Ecto neural progenitor cell (in vitro differentiated cells): ENCODE results near the gene ABCC2.
"Not testable (repeated sequence)": the region's sequence is repeated elsewhere in the genome, so short reads cannot be mapped to it uniquely, and the experiment has no call there.

Experiments
- DNase-seq: peaks from one replicate; pipeline ENCODE4 v3.0.0-alpha.2; 2018; ENCODE audit warnings: low spot score

Gene ABCC2

DNA sequence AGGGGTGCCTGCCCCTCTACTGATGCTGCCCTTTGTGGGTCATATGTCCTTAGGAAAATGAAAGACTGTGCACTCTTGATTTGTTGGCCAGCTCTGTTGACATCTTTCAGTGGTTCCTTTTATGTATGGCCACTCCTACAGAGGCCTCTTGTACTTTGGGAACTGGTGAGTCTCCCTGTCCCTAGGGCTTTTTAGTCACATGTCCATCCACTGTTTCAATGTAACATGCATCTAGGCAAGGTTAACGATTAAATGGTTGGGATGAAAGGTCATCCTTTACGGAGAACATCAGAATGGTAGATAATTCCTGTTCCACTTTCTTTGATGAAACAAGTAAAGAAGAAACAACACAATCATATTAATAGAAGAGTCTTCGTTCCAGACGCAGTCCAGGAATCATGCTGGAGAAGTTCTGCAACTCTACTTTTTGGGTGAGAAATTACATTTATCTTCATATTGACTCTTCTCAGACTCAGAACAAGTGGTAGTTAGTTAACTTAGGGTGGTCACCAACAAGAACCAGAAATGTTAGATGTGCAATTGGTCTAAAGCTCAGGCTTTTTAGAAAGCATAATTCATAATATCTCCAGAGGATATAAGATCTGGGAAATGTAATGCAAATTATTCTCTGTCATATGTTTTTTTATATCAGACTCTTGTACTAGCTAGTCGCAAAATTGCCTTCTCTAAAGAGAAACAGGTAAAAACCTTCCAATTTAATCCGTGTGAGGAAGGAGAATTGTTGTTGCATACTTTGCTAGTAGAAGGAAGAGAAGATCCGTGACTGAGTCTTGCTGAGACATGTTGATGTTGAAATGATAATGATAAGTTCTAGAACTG, at the start of gene ABCC2:
TSS of gene ABCC2 (plus strand) at position 194 of the 840 bp plus-strand sequence. CDS start at position 399, 205 bp downstream.
- DNase-seq, result no peak

GRCh38 chr10:99733366-99733765, 49.1 kb upstream of the ABCC2 start:
- no peak for DNase-seq

GRCh38 chr10:99734111-99734510, 48.3 kb upstream of the ABCC2 start:
- not testable (repeated sequence) for DNase-seq

- DNase-seq, result no peak
These were observed 42.2 kb upstream of the ABCC2 start for GRCh38 chr10:99740260-99740659.

- no peak for DNase-seq
These were observed 41.4 kb upstream of the ABCC2 start for GRCh38 chr10:99740933-99741559.

- no peak for DNase-seq
These were observed 40.2 kb upstream of the ABCC2 start for GRCh38 chr10:99742254-99742653.

GRCh38 chr10:99742701-99743100, 39.7 kb upstream of the ABCC2 start:
- DNase-seq, result no peak

GRCh38 chr10:99743841-99744240, 38.6 kb upstream of the ABCC2 start:
- no peak for DNase-seq

DNA sequence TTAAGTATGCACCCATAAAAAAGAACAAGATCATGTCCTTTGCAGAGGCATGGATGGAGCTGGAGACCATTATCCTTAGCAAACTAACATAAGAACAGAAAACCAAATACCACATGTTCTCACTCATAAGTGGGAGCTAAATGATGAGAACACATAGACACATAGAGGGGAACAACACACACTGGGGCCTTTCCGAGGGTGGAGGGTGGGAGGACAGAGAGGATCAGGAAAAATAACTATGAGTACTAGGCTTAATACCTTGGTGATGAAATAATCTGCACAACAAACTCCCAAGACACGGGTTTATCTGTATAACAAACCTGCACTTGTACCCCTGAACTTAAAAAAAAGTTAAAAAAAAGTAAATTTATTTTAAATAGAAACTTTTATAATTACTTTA, 36.3 kb upstream of the ABCC2 start:
- not testable (repeated sequence) for DNase-seq

GRCh38 chr10:99748823-99749451, 33.5 kb upstream of the ABCC2 start:
- no peak for DNase-seq

DNA sequence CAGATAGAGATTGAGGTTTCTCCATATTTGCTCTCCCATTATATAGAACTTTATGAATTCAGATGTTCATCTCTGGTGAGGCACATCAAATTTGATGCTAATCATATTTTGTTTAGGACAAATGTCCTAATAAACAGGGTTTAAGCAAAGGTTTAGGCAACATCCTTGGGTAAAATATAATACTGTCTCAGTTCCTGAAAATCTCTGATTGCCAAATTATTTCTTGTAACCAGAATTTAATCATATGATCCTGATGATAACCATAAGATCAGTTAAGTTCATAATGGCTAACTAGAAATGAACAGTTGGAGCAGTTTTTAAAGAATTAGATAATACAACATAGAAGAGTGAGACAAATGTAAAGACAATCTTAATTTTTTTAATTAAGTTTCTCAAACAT, 31.8 kb upstream of the ABCC2 start:
- DNase-seq, result no peak

DNA sequence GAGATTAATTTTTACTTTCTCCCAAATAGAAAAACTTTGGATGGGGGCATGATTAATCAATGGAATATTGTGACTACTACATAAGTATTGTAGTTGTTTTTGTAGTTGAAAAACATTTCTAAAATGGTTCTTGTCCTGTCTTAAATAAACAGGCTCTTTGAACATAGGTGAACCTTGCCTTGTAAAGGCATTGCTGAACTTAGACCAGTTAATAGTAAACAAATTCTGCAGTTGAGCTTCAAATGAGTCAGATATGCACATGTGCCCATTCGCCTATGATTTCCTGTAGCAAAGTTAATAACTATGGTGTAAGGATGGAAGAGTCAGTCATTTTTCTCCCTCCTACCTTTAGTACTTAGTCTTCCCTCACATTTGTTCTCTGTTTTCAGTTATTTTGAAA, 27.8 kb upstream of the ABCC2 start:
- DNase-seq, result no peak

GRCh38 chr10:99756159-99756558, 26.3 kb upstream of the ABCC2 start:
- DNase-seq, result no peak

- no peak for DNase-seq
These were observed 24.1 kb upstream of the ABCC2 start for GRCh38 chr10:99758211-99758891.

- DNase-seq, result no peak
These were observed 22.1 kb upstream of the ABCC2 start for GRCh38 chr10:99760321-99760720.

DNA sequence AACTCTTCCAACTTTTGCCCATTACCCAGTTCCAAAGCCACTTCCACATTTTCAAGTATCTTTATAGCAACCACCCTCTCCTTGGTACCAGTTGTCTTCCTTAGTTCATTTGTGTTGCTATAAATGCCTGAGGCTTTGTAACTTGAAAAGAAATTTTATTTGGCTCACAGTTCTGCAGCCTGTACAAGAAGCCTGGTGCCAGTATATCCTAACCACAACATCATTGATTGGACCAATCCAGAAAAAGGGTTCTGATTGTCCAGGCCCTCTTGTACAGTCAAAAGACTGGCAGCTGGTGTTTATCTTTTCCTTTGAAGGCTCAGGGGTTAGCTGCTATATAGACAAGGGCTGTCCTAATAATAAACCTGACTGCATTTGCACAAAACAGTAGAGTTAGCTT, 21.1 kb upstream of the ABCC2 start:
- DNase-seq, result no peak

GRCh38 chr10:99765672-99766301, 16.7 kb upstream of the ABCC2 start:
- no peak for DNase-seq

- no peak for DNase-seq
These were observed 16.1 kb upstream of the ABCC2 start for GRCh38 chr10:99766302-99766681.

- no peak for DNase-seq
These were observed 14.5 kb upstream of the ABCC2 start for GRCh38 chr10:99767901-99768300.

- no peak for DNase-seq
These were observed 13.9 kb upstream of the ABCC2 start for GRCh38 chr10:99768556-99768955.

- DNase-seq, result no peak
These were observed 12.7 kb upstream of the ABCC2 start for GRCh38 chr10:99769706-99770105.

DNA sequence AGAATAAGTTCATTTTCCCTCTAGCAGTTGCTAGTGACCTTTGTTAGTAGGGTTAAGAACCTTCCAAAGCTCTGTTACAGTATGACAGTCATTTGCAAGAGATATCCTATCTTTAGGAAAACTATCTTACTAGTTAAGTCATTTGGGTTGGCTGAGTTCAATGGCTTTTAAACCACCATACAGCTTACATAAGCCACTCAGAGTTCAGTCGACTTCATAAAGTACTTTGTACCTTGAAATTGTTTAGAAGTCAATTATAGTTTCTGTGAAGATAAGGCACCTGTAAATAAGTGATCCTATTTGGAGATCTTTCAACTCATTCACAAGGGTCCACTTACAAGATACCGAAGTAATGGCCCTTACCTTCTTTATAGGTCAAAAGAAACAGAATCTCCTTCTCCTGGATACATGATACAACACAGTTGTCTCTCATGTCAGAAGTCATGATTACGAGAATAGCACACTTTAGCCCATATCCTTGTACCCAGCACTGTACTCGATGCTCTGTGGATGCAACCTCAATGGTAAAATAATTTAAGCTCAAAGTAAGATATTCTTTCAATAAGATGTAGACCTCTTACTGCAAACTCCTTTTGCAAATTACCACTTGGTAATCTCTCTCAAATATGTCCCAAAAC, 11.9 kb upstream of the ABCC2 start:
- DNase-seq, result no peak
